ENCODE results near the gene PAX9.

Gene PAX9

GRCh38 chr14:36652542-36653201 is 9.0 kb upstream of the PAX9 start:
- H3K27ac Mint-ChIP-seq, result no peak overlapping the region
- H3K4me3 Mint-ChIP-seq, result no peak overlapping the region
- peaks cover 35% of the 10 kb centered on the region for H3K4me1 Mint-ChIP-seq (ENCODE audit: low read depth)
- peaks cover 62% of the 10 kb centered on the region for H3K27me3 Mint-ChIP-seq
- no peaks in the 10 kb centered on the region for H3K9me3 Mint-ChIP-seq (ENCODE audit: low read depth)
- H3K36me3 Mint-ChIP-seq, result peaks cover 3% of the 10 kb centered on the region

GRCh38 chr14:36653413-36653812 is 8.2 kb upstream of the PAX9 start:
- Mint-ChIP-seq H3K27ac (no peak overlapping the region), H3K4me1 (ENCODE audit: low read depth) (peaks cover 34% of the 10 kb centered on the region), H3K36me3 (peaks cover 3% of the 10 kb centered on the region), H3K9me3 (ENCODE audit: low read depth) (no peaks in the 10 kb centered on the region), H3K27me3 (peaks cover 60% of the 10 kb centered on the region), H3K4me3 (no peak overlapping the region)

GRCh38 chr14:36653962-36654793 is 7.5 kb upstream of the PAX9 start:
- Mint-ChIP-seq H3K36me3 (peaks cover 3% of the 10 kb centered on the region), H3K4me3 (peak overlapping the region; percentile 23), H3K4me1 (ENCODE audit: low read depth) (peaks cover 37% of the 10 kb centered on the region), H3K9me3 (ENCODE audit: low read depth) (no peaks in the 10 kb centered on the region), H3K27ac (no peak overlapping the region), H3K27me3 (peaks cover 60% of the 10 kb centered on the region)

- no peak overlapping the region for H3K27ac Mint-ChIP-seq
- peaks cover 62% of the 10 kb centered on the region for H3K27me3 Mint-ChIP-seq
- peaks cover 39% of the 10 kb centered on the region for H3K4me1 Mint-ChIP-seq (ENCODE audit: low read depth)
- H3K36me3 Mint-ChIP-seq, result peaks cover 3% of the 10 kb centered on the region
- H3K4me3 Mint-ChIP-seq, result peak overlapping the region; percentile 23
- no peaks in the 10 kb centered on the region for H3K9me3 Mint-ChIP-seq (ENCODE audit: low read depth)
Observed at GRCh38 chr14:36654794-36655381, 6.8 kb upstream of the PAX9 start.

- peaks cover 3% of the 10 kb centered on the region for H3K36me3 Mint-ChIP-seq
- H3K27ac Mint-ChIP-seq, result no peak overlapping the region
- no peaks in the 10 kb centered on the region for H3K9me3 Mint-ChIP-seq (ENCODE audit: low read depth)
- H3K4me1 Mint-ChIP-seq (ENCODE audit: low read depth), result peaks cover 39% of the 10 kb centered on the region
- H3K27me3 Mint-ChIP-seq, result peaks cover 62% of the 10 kb centered on the region
- peak overlapping the region; percentile 53 for H3K4me3 Mint-ChIP-seq
Observed at GRCh38 chr14:36655571-36655962, 6.1 kb upstream of the PAX9 start.

GRCh38 chr14:36655963-36656686 is 5.5 kb upstream of the PAX9 start:
- Mint-ChIP-seq H3K36me3 (peaks cover 3% of the 10 kb centered on the region), H3K4me3 (peak overlapping the region; percentile 53), H3K9me3 (ENCODE audit: low read depth) (no peaks in the 10 kb centered on the region), H3K4me1 (ENCODE audit: low read depth) (peaks cover 41% of the 10 kb centered on the region), H3K27ac (no peak overlapping the region), H3K27me3 (peaks cover 60% of the 10 kb centered on the region)

GRCh38 chr14:36656687-36657398 is 4.8 kb upstream of the PAX9 start:
- H3K27ac Mint-ChIP-seq, result no peak overlapping the region

GRCh38 chr14:36657399-36658122 is 4.1 kb upstream of the PAX9 start:
- Mint-ChIP-seq H3K27ac (no peak overlapping the region), H3K4me1 (ENCODE audit: low read depth) (peaks cover 51% of the 10 kb centered on the region), H3K9me3 (ENCODE audit: low read depth) (no peaks in the 10 kb centered on the region), H3K4me3 (peak overlapping the region; percentile 44), H3K27me3 (peaks cover 63% of the 10 kb centered on the region), H3K36me3 (peaks cover 6% of the 10 kb centered on the region)

More at GRCh38 chr14:36656687-36657398, 4.8 kb upstream of the PAX9 start:
- H3K4me1 Mint-ChIP-seq (ENCODE audit: low read depth), result peaks cover 45% of the 10 kb centered on the region
- H3K27me3 Mint-ChIP-seq, result peaks cover 60% of the 10 kb centered on the region
- H3K9me3 Mint-ChIP-seq (ENCODE audit: low read depth), result no peaks in the 10 kb centered on the region
- H3K4me3 Mint-ChIP-seq, result peak overlapping the region; percentile 44
- peaks cover 6% of the 10 kb centered on the region for H3K36me3 Mint-ChIP-seq

- peaks cover 58% of the 10 kb centered on the region for H3K4me1 Mint-ChIP-seq (ENCODE audit: low read depth)
- peaks cover 6% of the 10 kb centered on the region for H3K36me3 Mint-ChIP-seq
- H3K9me3 Mint-ChIP-seq (ENCODE audit: low read depth), result no peaks in the 10 kb centered on the region
Observed at GRCh38 chr14:36658123-36659009, 3.3 kb upstream of the PAX9 start.

GRCh38 chr14:36659010-36659821 is 2.4 kb upstream of the PAX9 start:
- peak overlapping the region; percentile 42 for H3K4me3 Mint-ChIP-seq
- peaks cover 6% of the 10 kb centered on the region for H3K36me3 Mint-ChIP-seq
- H3K9me3 Mint-ChIP-seq (ENCODE audit: low read depth), result no peaks in the 10 kb centered on the region
- peak overlapping the region; percentile 6 for H3K27ac Mint-ChIP-seq
- peaks cover 61% of the 10 kb centered on the region for H3K27me3 Mint-ChIP-seq
- peaks cover 63% of the 10 kb centered on the region for H3K4me1 Mint-ChIP-seq (ENCODE audit: low read depth)

More at GRCh38 chr14:36658123-36659009, 3.3 kb upstream of the PAX9 start:
- H3K27me3 Mint-ChIP-seq, result peaks cover 59% of the 10 kb centered on the region
- no peak overlapping the region for H3K4me3 Mint-ChIP-seq
- no peak overlapping the region for H3K27ac Mint-ChIP-seq

- Mint-ChIP-seq H3K9me3 (ENCODE audit: low read depth) (no peaks in the 10 kb centered on the region), H3K4me3 (no peak overlapping the region), H3K27me3 (peaks cover 62% of the 10 kb centered on the region), H3K4me1 (ENCODE audit: low read depth) (peaks cover 64% of the 10 kb centered on the region), H3K27ac (no peak overlapping the region), H3K36me3 (peaks cover 6% of the 10 kb centered on the region)
Observed at GRCh38 chr14:36659822-36660735, 1.6 kb upstream of the PAX9 start.

Data from activated naive CD8-positive, alpha-beta T cell (primary cell).